Nephron (organoid): ENCODE measurements around the gene IL17RE.

Experiments
- H3K27ac Mint-ChIP-seq, 3 experiments: 2 replicates each; pipeline ENCODE4 v1.8.0; 2020; ENCODE audit warnings: mixed read lengths in 3 of 3, mild to moderate bottlenecking in 2 of 3, moderate library complexity in 1 of 3
- H3K27me3 Mint-ChIP-seq: 2 replicates; pipeline ENCODE4 v1.8.0; 2021; ENCODE audit warnings: low read depth, mild to moderate bottlenecking, moderate library complexity, mixed read lengths
- H3K36me3 Mint-ChIP-seq: 2 replicates; pipeline ENCODE4 v1.8.0; 2020; ENCODE audit warnings: low read depth, mixed read lengths
- H3K4me1 Mint-ChIP-seq: 2 replicates; pipeline ENCODE4 v1.8.0; 2020; ENCODE audit warnings: mixed read lengths
- H3K4me3 Mint-ChIP-seq, 3 experiments: 2 replicates each; pipeline ENCODE4 v1.8.0; 2020; ENCODE audit warnings: mild to moderate bottlenecking in 3 of 3, mixed read lengths in 3 of 3, moderate library complexity in 2 of 3
- H3K9me3 Mint-ChIP-seq: 2 replicates; pipeline ENCODE4 v1.8.0; 2020; ENCODE audit warnings: mixed read lengths
- CTCF ChIP-seq, 3 experiments: fragments of 200-600 bp; sonication (generic); IDR thresholded peaks; one replicate each; pipeline ENCODE4 v1.5.0; 2021; ENCODE audit warnings: antibody characterized with exemption in 3 of 3; ENCODE audit not compliant: unreplicated experiment in 3 of 3

Gene IL17RE

DNA sequence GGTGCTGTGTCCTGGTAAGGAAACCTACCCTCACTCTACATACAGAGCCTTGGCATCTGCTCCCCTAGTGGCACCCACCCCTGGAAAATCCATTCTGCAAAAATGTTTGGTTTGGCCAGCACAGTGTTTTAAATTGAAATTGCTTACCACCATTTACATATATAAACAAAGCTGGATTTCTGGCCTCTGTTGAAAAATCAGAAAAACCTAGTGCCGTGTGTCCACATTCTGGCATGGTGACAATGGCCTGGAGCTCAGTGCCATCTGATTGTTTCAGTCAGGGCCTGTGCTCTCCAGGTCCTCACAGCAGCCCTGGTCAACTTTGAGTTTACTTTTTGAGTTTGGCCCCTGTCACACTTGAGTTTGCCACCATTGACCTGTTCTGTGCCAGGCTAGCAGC lies 11.4 kb downstream of the IL17RE start:
- no peaks in the 10 kb centered on the region for H3K27me3 Mint-ChIP-seq

GRCh38 chr3:9914559-9915253 lies 12.1 kb downstream of the IL17RE start:
- Mint-ChIP-seq H3K4me3 (peak overlapping the region; percentile 81 to 90 (median 82)), H3K9me3 (no peaks in the 10 kb centered on the region), H3K27me3 (no peaks in the 10 kb centered on the region), H3K27ac (peak overlapping the region in 2 of 3 experiments; percentile 69 to 79), H3K36me3 (no peaks in the 10 kb centered on the region), H3K4me1 (peaks cover 16% of the 10 kb centered on the region)
- TF ChIP-seq CTCF (IDR thresholded peaks at IDR 0.05; ENCODE audit: unreplicated experiment in 3 of 3), result no peak

More for the DNA sequence above, 11.4 kb downstream of the IL17RE start:
- no peaks in the 10 kb centered on the region for H3K9me3 Mint-ChIP-seq
- H3K27ac Mint-ChIP-seq, result no peak overlapping the region
- TF ChIP-seq CTCF (IDR thresholded peaks at IDR 0.05; ENCODE audit: unreplicated experiment in 3 of 3), result no peak
- H3K4me3 Mint-ChIP-seq, result peak overlapping the region in 2 of 3 experiments; percentile 23 to 56
- H3K4me1 Mint-ChIP-seq, result peaks cover 20% of the 10 kb centered on the region
- no peaks in the 10 kb centered on the region for H3K36me3 Mint-ChIP-seq

GRCh38 chr3:9915254-9916141 lies 12.8 kb downstream of the IL17RE start:
- Mint-ChIP-seq H3K9me3 (no peaks in the 10 kb centered on the region), H3K27me3 (no peaks in the 10 kb centered on the region), H3K36me3 (no peaks in the 10 kb centered on the region), H3K4me1 (peaks cover 15% of the 10 kb centered on the region), H3K27ac (peak overlapping the region; percentile 93 to 98 (median 97)), H3K4me3 (peak overlapping the region; percentile 90)
- TF ChIP-seq CTCF (IDR thresholded peaks at IDR 0.05; ENCODE audit: unreplicated experiment in 3 of 3), result peak; percentile 26 to 49 (median 47)

GRCh38 chr3:9916346-9916733 lies 13.7 kb downstream of the IL17RE start:
- Mint-ChIP-seq H3K4me3 (peak overlapping the region; percentile 90), H3K4me1 (peaks cover 15% of the 10 kb centered on the region), H3K27me3 (no peaks in the 10 kb centered on the region), H3K9me3 (no peaks in the 10 kb centered on the region), H3K36me3 (no peaks in the 10 kb centered on the region), H3K27ac (peak overlapping the region; percentile 93 to 98 (median 97))
- TF ChIP-seq CTCF (IDR thresholded peaks at IDR 0.05; ENCODE audit: unreplicated experiment in 3 of 3), result no peak

GRCh38 chr3:9916734-9917680 lies 14.4 kb downstream of the IL17RE start, which contains the start of gene IL17RC:
TSS of gene IL17RC (plus strand) at chr3:9917098. CDS start at chr3:9917316, 218 bp downstream.
- Mint-ChIP-seq H3K36me3 (no peaks in the 10 kb centered on the region), H3K27ac (peak within 1 kb of the TSS; percentile 93 to 98 (median 97)), H3K4me1 (peaks cover 15% of the 10 kb centered on the region), H3K4me3 (peak within 1 kb of the TSS; percentile 90), H3K9me3 (no peaks in the 10 kb centered on the region), H3K27me3 (no peaks in the 10 kb centered on the region)
- no peak for TF ChIP-seq CTCF (IDR thresholded peaks at IDR 0.05; ENCODE audit: unreplicated experiment in 3 of 3)
